Amniotic epithelial cell (primary cell): ENCODE results near the gene NKX6-2.
"Not testable (repeated sequence)": the region's sequence is repeated elsewhere in the genome, so short reads cannot be mapped to it uniquely, and the experiment has no call there.

Source experiments
- DNase-seq: peaks from one replicate; pipeline ENCODE4 v3.0.0-alpha.2; 2010; ENCODE audit warnings: low read depth

NKX6-2 gene

GRCh38 chr10:132785723-132786475, at the start of gene NKX6-2:
TSS of gene NKX6-2 (minus strand) at chr10:132786147. CDS start at chr10:132785948, 199 bp downstream.
- DNase-seq = no peak

GRCh38 chr10:132834891-132835847, 49.2 kb upstream of the NKX6-2 start:
- no peak for DNase-seq

DNA sequence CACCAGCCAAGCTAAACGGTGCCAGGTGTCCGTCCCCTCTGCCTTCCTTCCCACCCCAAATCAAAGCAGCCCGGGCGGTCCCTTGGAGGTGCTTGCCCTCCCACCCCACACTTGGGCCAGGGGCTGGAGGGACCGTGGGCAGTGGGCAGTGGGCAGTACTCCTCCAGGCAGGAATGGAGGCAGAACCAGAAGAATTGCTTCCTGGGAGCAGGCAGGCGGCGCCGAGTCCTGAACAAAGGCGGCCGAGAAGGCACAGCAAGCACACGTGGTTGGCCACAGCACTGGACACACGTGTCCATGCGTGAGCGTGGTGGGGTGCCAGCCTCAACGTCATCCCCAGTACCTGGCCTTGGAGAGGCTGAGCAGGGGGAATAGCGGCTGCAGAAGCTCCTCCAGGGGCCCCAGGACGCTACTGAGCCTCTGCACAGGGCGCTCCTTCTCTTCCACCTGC, 48.4 kb upstream of the NKX6-2 start:
- no peak for DNase-seq

DNA sequence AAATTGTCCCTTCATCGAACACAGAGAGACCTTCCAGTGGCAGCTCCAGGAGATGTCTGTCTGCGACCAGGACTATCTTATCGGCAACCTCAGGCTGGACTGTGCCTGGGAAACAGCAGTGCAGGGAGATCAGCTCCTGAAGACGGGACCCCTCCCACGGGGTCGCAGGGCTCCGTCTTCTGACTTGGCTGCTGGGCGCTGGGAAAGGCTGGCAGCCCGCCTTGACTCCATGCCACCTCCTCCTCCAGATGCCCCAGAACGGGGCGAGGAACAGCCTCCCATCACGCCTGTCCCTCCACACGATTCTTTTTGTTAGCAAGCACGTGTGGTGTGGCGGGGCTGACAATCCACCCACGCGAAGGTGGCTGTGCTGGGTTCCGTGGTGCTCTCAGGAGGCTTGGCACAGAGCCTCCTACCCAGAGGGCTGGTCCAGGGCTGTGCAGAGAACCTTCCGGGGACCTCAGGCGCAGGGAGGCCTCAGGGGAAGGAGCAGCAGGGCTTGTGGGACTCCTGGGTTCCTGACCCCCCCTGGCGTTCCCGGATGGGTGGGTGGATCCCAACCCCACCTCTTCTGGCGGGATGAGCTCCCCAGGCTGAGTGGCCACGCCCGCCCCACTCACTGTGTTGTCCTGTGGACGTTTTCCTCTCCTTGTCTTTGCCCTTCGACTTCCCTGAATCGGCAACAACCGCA, 47.6 kb upstream of the NKX6-2 start:
- no peak for DNase-seq

GRCh38 chr10:132832186-132832969, 46.4 kb upstream of the NKX6-2 start:
- no peak for DNase-seq

DNA sequence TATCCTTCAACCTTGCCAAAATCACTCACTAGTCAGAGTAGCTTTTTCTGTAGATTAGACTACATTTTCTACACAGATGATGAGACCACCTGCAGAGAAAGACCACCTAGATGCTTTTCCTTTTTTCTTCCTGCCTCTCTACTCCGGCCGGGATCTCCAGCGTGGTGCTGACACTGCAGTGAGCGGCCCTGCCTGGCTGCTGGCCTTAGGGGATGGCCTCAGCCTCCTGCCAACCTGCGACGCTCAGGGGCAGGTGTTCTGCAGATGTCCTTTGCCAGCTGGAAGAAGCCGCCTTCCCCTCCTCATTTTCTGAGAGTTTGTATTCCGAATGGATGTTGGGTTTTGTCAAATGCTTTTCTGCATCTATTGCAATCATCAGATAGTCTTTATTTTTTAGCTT, 43.5 kb upstream of the NKX6-2 start:
- no peak for DNase-seq

GRCh38 chr10:132828681-132829080, 42.7 kb upstream of the NKX6-2 start:
- no peak for DNase-seq

GRCh38 chr10:132827861-132828539, 42.1 kb upstream of the NKX6-2 start:
- DNase-seq = peak; percentile 0

- no peak for DNase-seq
These were observed 41.5 kb upstream of the NKX6-2 start for GRCh38 chr10:132827423-132827789.

DNA sequence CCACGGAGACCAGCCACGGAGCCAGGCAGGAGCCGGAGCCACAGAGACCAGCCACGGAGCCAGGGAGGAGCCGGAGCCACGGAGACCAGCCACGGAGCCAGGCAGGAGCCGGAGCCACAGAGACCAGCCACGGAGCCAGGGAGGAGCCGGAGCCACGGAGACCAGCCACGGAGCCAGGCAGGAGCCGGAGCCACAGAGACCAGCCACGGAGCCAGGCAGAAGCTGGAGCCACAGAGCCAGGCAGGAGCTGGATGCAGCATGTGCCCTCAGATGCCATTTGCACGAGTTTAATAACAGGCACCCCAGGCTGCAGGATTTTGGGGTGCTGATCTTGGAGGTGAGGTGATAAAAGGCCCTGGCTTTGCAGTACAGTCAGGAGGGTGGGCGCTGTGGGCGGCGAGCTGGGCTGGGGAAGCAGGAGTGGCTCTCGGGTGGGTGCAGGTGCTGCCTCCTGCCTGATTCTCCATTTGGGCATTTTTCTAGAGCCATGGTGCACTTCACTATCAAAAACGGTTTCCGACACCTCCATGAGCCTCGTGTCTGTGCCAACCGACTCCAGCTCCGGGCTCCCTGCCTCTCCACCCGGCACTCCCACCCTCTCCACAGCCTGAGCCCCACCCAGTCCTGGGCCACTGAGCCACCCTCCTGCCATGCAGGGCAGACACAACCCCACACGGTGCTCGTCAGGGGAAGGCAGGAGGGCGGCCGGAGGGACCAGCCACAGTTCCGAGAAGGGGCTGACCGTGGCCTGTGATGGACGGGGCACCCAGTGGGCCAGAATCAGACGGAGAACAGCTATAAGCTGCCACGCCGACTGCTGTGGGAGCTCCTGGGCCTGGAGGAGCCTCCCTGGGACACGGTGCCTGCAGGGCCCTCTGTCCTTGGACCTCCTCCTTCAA, 40.8 kb upstream of the NKX6-2 start:
- no peak for DNase-seq

- DNase-seq = not testable (repeated sequence)
These were observed 40.0 kb upstream of the NKX6-2 start for GRCh38 chr10:132825783-132826523.

DNA sequence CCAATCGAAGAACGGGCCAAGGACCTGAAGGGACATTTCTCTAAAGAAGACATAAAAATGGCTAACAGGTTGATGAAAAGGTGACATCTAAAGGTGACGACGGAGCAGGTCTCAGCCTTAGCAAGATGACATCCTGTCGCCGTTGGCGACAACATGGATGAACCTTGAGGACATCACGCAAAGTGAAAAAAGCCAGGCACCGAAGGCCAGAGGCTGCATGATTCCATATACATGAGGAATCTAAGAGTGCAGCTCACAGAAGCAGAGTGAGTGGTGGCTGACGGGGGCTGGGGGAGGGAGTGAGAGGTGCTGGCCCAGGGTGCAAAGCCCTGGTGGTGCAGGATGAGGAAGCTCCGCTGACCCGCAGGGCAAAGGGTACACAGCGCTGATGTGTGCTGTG, 34.1 kb upstream of the NKX6-2 start:
- DNase-seq = no peak

DNA sequence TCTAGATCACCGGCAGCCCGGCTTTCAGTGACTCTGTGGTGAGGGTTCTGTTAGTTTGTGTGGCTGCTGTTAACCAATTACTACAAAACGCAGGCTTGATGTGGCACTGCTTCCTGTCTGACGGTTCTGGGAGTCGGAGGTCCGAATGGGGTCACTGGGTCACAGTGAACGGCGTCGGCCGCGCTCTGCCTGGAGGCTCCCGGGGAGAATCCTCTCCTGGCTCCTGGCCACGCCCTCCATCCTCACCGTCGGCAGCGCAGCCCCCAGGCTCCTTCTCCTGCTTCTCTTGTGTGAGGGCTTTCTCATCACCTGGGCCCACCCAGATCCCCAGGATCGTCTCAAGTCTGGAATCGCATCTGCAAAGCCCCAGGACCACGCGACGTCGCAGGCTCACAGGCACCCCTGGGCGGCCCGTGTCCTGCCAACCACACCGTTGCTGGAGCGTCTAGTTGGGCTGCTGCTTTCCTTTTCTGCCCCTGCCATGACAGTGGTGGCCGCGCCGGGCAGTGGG, 31.8 kb upstream of the NKX6-2 start:
- DNase-seq = no peak

- no peak for DNase-seq
These were observed 30.8 kb upstream of the NKX6-2 start for GRCh38 chr10:132816718-132817117.

- DNase-seq = no peak
These were observed 29.4 kb upstream of the NKX6-2 start for GRCh38 chr10:132815168-132815857.

- no peak for DNase-seq
These were observed 28.5 kb upstream of the NKX6-2 start for GRCh38 chr10:132814469-132814856.

DNA sequence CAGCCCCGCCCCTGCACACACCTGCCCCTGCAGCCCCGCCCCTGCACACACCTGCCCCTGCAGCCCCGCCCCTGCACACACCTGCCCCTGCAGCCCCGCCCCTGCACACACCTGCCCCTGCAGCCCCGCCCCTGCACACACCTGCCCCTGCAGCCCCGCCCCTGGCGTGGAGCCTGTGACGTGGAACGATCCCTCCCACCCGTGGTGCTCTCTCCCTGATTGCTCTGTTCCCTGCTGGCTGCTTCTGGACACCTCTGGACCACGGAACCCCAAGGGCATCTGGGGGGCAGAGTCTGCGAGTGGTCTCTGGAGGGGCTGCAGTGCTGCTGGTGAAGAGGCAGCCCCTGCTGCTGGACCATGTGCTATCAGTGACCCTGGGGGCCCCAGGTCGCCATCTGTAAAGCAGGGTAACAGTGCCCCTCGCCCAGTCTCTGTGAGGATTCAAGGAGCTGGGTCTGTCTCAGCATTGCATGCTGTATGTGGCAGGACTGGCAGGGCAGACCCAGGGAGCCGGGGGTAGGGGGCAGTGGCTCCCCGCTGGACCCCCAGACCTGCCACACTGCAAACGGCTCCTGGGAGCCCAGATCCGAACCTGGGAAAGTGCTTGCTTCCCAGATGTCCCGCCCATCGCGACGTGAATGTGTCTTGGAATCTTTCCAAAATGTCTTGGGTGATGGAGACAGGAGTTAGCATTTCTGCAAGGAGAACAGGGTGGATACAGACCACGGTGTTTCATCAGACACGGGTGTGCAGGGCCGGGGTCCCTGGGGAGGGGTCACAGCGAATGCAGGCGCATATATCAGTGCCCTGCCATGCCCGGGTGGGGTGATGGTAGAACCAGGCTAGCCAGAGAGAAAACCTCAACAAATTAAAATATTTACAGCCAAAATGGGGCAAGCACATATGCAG, 27.9 kb upstream of the NKX6-2 start:
- DNase-seq = no peak
